Measurements from ENCODE around the gene SLC30A5. TPM values are rescaled to one million over a fixed set of nuclear protein-coding genes. Genes with fewer than 3 reads are reported as not detected.
"Not testable (repeated sequence)": the region's sequence is repeated elsewhere in the genome, so short reads cannot be mapped to it uniquely, and the experiment has no call there.

Gene SLC30A5
- total RNA-seq, 4 donors from 2014 or later: 22.0 to 43.9 (median 40.0) TPM

- TF ChIP-seq EP300 (IDR thresholded peaks at IDR 0.05): no peak
- no peak for TF ChIP-seq POLR2AphosphoS5 (IDR thresholded peaks at IDR 0.05)
- TF ChIP-seq CTCF (IDR thresholded peaks at IDR 0.05): no peak
- no peak for TF ChIP-seq POLR2A (IDR thresholded peaks at IDR 0.05)
- Histone ChIP-seq H3K27ac (no peak overlapping the region), H3K9me3 (peaks cover 10% of the 10 kb centered on the region), H3K4me3 (no peak overlapping the region), H3K4me1 (no peaks in the 10 kb centered on the region), H3K36me3 (peaks cover 13% of the 10 kb centered on the region), H3K27me3 (no peaks in the 10 kb centered on the region)
- 77% methylated on average over 3 of the region's 3 CpGs for WGBS
- no peak for DNase-seq (ENCODE audit: low spot score in 2 of 2)
These were observed 42.5 kb downstream of the SLC30A5 start for GRCh38 chr5:69136293-69136692.

GRCh38 chr5:69137208-69137607 lies 43.4 kb downstream of the SLC30A5 start:
- not testable (repeated sequence) for H3K9me3 ChIP-seq; DNase-seq (ENCODE audit: low spot score in 2 of 2); H3K36me3 ChIP-seq; H3K27ac ChIP-seq; H3K27me3 ChIP-seq; H3K4me1 ChIP-seq; H3K4me3 ChIP-seq
- WGBS: 95% methylated on average over 1 of the region's 1 CpG

- TF ChIP-seq POLR2A (IDR thresholded peaks at IDR 0.05): no peak
- no peak for TF ChIP-seq EP300 (IDR thresholded peaks at IDR 0.05)
- no peak for TF ChIP-seq CTCF (IDR thresholded peaks at IDR 0.05)
- no peak for TF ChIP-seq POLR2AphosphoS5 (IDR thresholded peaks at IDR 0.05)
These were observed 44.0 kb downstream of the SLC30A5 start for GRCh38 chr5:69137807-69138206.

GRCh38 chr5:69138766-69139165 lies 45.0 kb downstream of the SLC30A5 start:
- Histone ChIP-seq H3K4me1 (no peaks in the 10 kb centered on the region), H3K27ac (no peak overlapping the region), H3K27me3 (no peaks in the 10 kb centered on the region), H3K36me3 (peaks cover 5% of the 10 kb centered on the region), H3K4me3 (no peak overlapping the region), H3K9me3 (peaks cover 10% of the 10 kb centered on the region)
- 100% methylated on average over 1 of the region's 1 CpG for WGBS
- TF ChIP-seq POLR2A (IDR thresholded peaks at IDR 0.05) (no peak), CTCF (IDR thresholded peaks at IDR 0.05) (no peak), EP300 (IDR thresholded peaks at IDR 0.05) (no peak), POLR2AphosphoS5 (IDR thresholded peaks at IDR 0.05) (no peak)
- no peak for DNase-seq (ENCODE audit: low spot score in 2 of 2)

More at GRCh38 chr5:69137807-69138206, 44.0 kb downstream of the SLC30A5 start:
- no peak overlapping the region for H3K27ac ChIP-seq
- WGBS: 97% methylated on average over 5 of the region's 5 CpGs
- no peak overlapping the region for H3K4me3 ChIP-seq
- DNase-seq (ENCODE audit: low spot score in 2 of 2): no peak
- H3K9me3 ChIP-seq: peaks cover 10% of the 10 kb centered on the region
- peaks cover 5% of the 10 kb centered on the region for H3K36me3 ChIP-seq
- no peaks in the 10 kb centered on the region for H3K4me1 ChIP-seq
- no peaks in the 10 kb centered on the region for H3K27me3 ChIP-seq

GRCh38 chr5:69140239-69140638 lies 46.4 kb downstream of the SLC30A5 start:
- H3K36me3 ChIP-seq; DNase-seq (ENCODE audit: low spot score in 2 of 2); H3K4me3 ChIP-seq; H3K27me3 ChIP-seq; H3K4me1 ChIP-seq; H3K9me3 ChIP-seq; H3K27ac ChIP-seq: not testable (repeated sequence)
- 93% methylated on average over 4 of the region's 4 CpGs for WGBS

GRCh38 chr5:69140827-69141226 lies 47.0 kb downstream of the SLC30A5 start:
- H3K36me3 ChIP-seq: no peaks in the 10 kb centered on the region
- H3K4me1 ChIP-seq: no peaks in the 10 kb centered on the region
- H3K4me3 ChIP-seq: no peak overlapping the region
- no peak overlapping the region for H3K27ac ChIP-seq
- TF ChIP-seq EP300 (IDR thresholded peaks at IDR 0.05) (no peak), CTCF (IDR thresholded peaks at IDR 0.05) (no peak), POLR2AphosphoS5 (IDR thresholded peaks at IDR 0.05) (no peak), POLR2A (IDR thresholded peaks at IDR 0.05) (no peak)
- H3K27me3 ChIP-seq: no peaks in the 10 kb centered on the region
- 86% methylated on average over 1 of the region's 1 CpG for WGBS
- no peak for DNase-seq (ENCODE audit: low spot score in 2 of 2)
- peaks cover 10% of the 10 kb centered on the region for H3K9me3 ChIP-seq

GRCh38 chr5:69148576-69148975 lies 54.8 kb downstream of the SLC30A5 start:
- 70% methylated on average over 7 of the region's 7 CpGs for WGBS
- H3K36me3 ChIP-seq; H3K27me3 ChIP-seq; DNase-seq (ENCODE audit: low spot score in 2 of 2); H3K4me1 ChIP-seq; H3K9me3 ChIP-seq; H3K4me3 ChIP-seq; H3K27ac ChIP-seq: not testable (repeated sequence)

All from suprapubic skin (tissue), 4 donors.